GM21529 (cell line): Measurements from ENCODE around the gene RAET1G.
"Not testable (repeated sequence)": the region's sequence is repeated elsewhere in the genome, so short reads cannot be mapped to it uniquely, and the experiment has no call there.

Source experiments
- ATAC-seq: cut with Tn5 transposase; IDR thresholded peaks from one replicate; pipeline ENCODE4 v1.9.1; 2021; ENCODE audit not compliant: unreplicated experiment

Gene RAET1G

GRCh38 chr6:149897015-149897697 lies 25.8 kb downstream of the RAET1G start:
- no peak for ATAC-seq

GRCh38 chr6:149896491-149896890 lies 26.4 kb downstream of the RAET1G start:
- no peak for ATAC-seq

- no peak for ATAC-seq
These were observed 27.1 kb downstream of the RAET1G start for GRCh38 chr6:149895833-149896271.

- ATAC-seq, result no peak
These were observed 27.8 kb downstream of the RAET1G start for GRCh38 chr6:149895048-149895590.

DNA sequence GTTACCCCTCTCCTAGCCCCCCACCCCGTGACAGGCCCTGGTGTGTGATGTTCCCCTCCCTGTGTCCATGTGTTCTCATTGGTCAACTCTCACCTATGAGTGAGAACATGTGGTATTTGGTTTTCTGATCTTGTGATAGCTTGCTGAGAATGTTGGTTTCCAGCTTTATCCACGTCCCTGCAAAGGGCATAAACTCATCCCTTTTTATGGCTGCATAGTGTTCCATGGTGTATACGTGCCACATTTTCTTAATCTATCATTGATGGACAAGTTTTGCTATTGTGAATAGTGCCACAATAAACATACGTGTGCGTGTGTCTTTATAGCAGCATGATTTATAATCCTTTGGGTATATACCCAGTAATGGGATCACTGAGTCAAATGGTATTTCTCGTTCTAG lies 31.1 kb downstream of the RAET1G start:
- not testable (repeated sequence) for ATAC-seq

DNA sequence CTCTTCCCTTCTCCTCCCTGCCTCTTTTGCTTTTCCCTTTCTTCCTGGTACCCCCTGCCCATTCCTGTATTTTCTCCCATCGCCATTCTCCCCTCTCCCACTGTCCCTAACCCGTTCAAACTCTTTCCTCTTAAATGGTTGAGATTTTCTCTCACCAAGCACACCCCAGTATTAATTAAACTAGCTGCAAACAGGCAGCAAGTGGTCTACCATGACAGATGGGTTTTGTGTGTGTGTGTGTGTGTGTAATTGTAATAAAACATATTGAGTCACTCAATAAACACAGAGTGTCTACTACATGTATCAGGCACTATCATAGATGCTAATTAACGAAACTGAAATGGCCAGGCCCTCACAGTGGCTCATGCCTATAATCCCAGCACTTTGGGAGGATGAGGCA lies 31.7 kb downstream of the RAET1G start:
- no peak for ATAC-seq

DNA sequence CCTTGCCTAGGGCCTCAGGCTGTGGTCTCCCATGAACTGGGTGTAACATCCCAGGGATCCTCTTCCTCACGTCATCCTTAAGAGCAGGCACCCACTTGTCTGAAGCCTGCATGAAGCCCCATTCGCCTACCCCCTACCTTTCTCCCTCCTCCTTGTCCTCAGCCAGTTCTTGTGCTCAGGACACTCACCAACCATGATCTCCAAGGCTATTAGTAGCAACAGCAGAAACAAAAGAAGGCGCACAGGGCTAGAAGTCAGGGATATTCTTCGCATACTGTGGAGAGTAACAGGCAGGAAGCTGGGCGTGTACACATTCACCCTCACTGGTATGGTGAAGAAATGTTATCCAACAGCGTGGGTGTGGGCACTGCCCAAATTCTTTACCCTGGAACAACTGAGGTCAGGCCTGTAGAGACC lies 32.3 kb downstream of the RAET1G start:
- no peak for ATAC-seq

DNA sequence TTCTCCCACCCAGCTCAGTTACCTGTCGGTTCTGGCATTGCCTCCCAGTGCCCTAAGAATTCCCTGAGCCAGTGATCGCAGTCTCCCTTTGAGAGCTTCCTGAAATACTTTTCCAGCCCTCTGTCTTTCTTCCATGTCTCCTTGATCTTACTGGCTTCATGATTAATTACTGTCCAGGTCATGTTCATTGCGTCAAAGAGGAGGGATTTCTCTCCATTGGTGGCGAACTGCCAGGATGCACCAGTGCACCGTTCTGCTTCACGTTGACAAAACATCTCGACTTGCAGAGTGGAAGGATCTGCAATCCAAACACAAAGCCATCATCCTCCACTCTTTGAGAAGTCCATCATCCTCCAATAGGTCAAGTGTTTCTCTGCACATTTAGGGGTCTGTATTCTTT lies 33.6 kb downstream of the RAET1G start:
- no peak for ATAC-seq

GRCh38 chr6:149888659-149889058 lies 34.3 kb downstream of the RAET1G start:
- no peak for ATAC-seq

DNA sequence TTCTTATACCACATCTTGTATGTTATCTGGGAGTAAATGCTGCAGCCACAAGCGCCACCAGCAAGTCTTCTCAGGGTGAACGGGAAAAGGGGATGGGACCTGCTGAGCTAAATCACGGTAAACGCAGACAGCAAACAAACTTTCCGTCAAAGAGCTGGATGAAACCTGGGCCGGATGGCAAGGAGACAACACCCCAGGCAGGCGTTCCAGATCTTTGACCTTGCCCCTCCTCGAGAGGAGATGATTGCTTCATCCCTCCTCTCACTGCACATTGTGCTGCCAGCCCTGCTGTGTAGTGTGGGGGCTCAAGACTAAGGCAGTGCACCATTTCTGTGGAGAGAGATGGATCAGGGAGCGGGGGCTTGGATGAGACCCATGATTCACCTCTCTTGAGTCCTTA lies 34.8 kb downstream of the RAET1G start:
- no peak for ATAC-seq

GRCh38 chr6:149887343-149887742 lies 35.6 kb downstream of the RAET1G start:
- ATAC-seq, result no peak

DNA sequence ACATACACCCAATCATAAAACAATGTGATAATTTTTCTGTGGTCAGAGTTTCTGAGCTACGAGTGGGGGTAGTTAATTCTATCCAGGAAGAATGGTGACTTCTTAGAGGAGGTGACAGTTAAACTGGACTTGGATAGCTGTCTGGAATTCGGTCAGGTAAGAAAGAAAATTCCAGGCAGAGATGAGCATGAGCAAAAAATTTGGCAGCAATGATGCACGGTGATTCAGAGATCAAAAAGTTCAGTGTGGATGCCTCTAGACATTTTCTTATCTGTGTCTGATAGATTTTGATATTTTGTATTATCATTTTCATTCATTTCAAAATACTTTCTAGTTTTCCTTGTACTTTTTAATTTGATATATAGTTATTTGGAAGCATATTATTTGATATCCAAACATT lies 37.0 kb downstream of the RAET1G start:
- no peak for ATAC-seq

- ATAC-seq, result no peak
These were observed 38.3 kb downstream of the RAET1G start for GRCh38 chr6:149884617-149885016.

- ATAC-seq, result no peak
These were observed 38.7 kb downstream of the RAET1G start for GRCh38 chr6:149884215-149884614.

GRCh38 chr6:149881860-149882259 lies 41.1 kb downstream of the RAET1G start:
- ATAC-seq, result no peak

DNA sequence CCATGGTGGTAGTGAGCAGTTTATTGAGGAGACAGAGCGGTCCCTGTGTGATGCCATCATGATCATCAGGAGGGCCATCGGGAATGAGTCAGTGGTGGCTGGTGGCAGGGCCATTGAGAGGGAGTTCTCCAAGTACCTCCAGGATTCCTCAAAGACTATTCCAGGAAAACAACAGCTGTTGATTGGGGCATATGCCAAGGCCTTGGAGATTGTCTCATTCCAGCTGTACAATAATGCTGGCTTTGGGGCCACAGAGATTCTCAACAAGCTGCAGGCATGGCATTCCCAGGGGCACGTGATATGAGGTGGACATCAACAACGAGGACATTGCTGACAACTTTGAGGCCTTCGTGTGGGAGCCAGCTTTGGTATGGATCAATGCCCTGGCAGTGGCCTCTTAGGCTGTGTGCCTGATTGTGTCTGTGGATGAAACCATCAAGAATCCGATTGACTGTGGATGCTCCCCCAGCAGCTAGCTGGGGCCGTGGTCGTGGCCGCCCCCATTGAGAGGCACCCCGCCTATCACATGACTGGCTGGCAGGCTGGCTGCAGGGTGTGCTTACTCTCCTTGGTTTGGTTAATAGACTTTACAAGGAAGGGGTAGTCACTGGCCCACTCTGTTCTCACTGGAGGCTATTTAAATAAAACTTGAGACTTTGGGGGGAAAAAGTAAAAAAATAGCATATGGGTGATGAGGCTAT lies 41.7 kb downstream of the RAET1G start:
- no peak for ATAC-seq

- no peak for ATAC-seq
These were observed 45.3 kb downstream of the RAET1G start for GRCh38 chr6:149877659-149878058.

GRCh38 chr6:149876241-149876933 lies 46.5 kb downstream of the RAET1G start:
- ATAC-seq, result no peak

DNA sequence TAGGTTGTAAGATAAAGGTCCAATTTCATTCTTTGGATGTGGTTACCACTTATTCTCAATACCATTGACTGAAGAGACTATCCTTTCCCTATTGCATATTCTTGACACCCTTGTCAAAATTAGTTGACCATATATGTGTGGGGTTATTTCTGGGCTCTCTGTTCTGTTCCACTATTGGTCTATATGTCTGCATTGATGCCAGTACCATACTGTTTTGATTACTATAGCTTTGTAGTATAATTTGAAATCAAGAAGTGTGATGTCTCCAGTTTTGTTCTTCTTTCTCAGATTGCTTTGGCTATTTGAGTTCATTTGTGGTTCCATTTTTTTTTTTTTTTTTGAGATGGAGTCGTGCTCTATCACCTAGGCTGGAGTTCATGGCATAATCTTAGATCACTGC lies 50.7 kb downstream of the RAET1G start:
- no peak for ATAC-seq

DNA sequence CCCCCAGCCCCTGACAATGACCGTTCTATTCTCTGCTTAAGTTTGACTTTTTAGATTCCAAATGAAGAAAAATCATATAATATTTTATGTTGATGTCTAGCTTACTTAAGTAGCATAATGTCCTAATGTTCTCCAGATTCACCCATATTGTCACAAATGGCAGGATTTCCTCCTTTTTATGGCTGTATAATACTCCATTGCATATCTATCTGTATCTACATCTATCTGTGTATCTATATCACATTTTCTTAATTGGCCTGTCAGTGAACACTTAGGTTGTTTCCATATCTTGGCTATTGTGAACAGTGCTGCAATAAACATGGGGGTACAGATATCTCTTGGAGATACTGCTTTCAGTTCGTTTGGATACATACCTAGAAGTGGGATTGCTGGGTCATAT lies 51.7 kb downstream of the RAET1G start:
- no peak for ATAC-seq

DNA sequence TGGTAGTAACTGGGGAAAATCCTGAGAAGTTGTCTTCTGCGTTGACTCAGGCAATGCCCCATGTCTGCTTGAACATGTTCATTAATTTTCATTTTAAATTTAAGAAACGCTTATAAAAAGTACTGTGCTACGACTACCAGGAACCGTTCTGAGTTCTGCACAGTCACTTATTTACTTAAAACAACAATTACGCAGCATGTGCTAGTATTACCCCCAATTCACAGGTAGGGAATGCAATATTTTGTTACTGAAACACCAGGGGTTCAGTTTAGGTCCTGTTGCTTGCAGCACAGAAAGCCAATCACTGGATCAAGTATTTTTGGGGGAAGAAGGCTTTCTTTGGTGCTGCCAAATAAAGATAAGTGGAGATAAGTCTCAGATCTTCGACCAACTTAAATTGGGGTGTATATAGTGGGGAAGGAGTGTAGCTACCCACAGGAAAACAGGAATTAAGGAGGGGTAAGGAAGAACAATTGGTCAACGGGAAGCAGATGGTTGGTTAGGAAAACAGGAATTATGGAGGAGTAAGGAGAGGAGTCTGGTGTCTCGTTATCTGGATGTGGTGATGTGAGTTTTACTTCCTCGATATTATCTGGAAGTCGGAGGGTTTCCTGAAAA lies 53.5 kb downstream of the RAET1G start:
- no peak for ATAC-seq
